ENCODE results near the gene ITGB1BP2.
"Not testable (repeated sequence)": the region's sequence is repeated elsewhere in the genome, so short reads cannot be mapped to it uniquely, and the experiment has no call there.

- not testable (repeated sequence) for TF ChIP-seq POLR2A, CTCF (IDR thresholded peaks at IDR 0.05)
These were observed 32.9 kb upstream of the ITGB1BP2 start for GRCh38 chrX:71268624-71269023.

Data from lower leg skin (tissue), 3 donors.